Astrocyte (in vitro differentiated cells and primary cell): ENCODE results near the gene TFIP11. TPM values are rescaled to one million over a fixed set of nuclear protein-coding genes. Genes with fewer than 3 reads are reported as not detected.

Source experiments
- DNase-seq: peaks from one replicate; pipeline ENCODE4 v3.0.0-alpha.2; 2010; ENCODE audit warnings: low read depth
- FAIRE-seq: peaks from 2 replicates; lab custom pipeline; 2011; peaks lifted over from hg19 to GRCh38; lab: Jason Lieb, UNC
- H2AFZ ChIP-seq: 2 replicates; pipeline ENCODE4 v1.6.0; 2012; ENCODE audit warnings: low read depth, low read length, inconsistent platforms
- H3K27ac ChIP-seq: 2 replicates; pipeline ENCODE4 v1.5.1; 2011; ENCODE audit warnings: low read depth, low read length, inconsistent platforms
- H3K27me3 ChIP-seq: 2 replicates; pipeline ENCODE4 v1.6.0; 2011; ENCODE audit warnings: low read length, inconsistent platforms; ENCODE audit not compliant: insufficient read depth
- H3K36me3 ChIP-seq: 2 replicates; pipeline ENCODE4 v1.5.1; 2011; ENCODE audit warnings: low read length, inconsistent platforms; ENCODE audit not compliant: insufficient read depth
- H3K4me1 ChIP-seq: 2 replicates; pipeline ENCODE4 v1.5.1; 2011; ENCODE audit warnings: low read length, inconsistent platforms; ENCODE audit not compliant: insufficient read depth
- H3K4me2 ChIP-seq: 2 replicates; pipeline ENCODE4 v1.6.0; 2012; ENCODE audit warnings: low read length, inconsistent platforms
- H3K4me3 ChIP-seq: 2 replicates; pipeline ENCODE4 v1.5.1; 2011; ENCODE audit warnings: low read depth, mild to moderate bottlenecking, low read length, inconsistent platforms; ENCODE audit not compliant: insufficient read depth
- H3K79me2 ChIP-seq: 2 replicates; pipeline ENCODE4 v1.6.0; 2012; ENCODE audit warnings: mild to moderate bottlenecking, low read length, inconsistent platforms; ENCODE audit not compliant: insufficient read depth
- H3K9ac ChIP-seq: 2 replicates; pipeline ENCODE4 v1.6.0; 2012; ENCODE audit warnings: mild to moderate bottlenecking, low read length, inconsistent platforms
- H3K9me3 ChIP-seq: 2 replicates; pipeline ENCODE4 v1.5.1; 2012; ENCODE audit warnings: low read depth, mild to moderate bottlenecking, low read length, inconsistent platforms; ENCODE audit not compliant: insufficient read depth
- H4K20me1 ChIP-seq: 2 replicates; pipeline ENCODE4 v1.6.0; 2012; ENCODE audit warnings: low read length, inconsistent platforms; ENCODE audit not compliant: insufficient read depth
- H3K27ac Mint-ChIP-seq: one replicate; pipeline ENCODE4 v1.8.0; 2021; ENCODE audit warnings: mild to moderate bottlenecking, mixed read lengths; ENCODE audit not compliant: unreplicated experiment
- H3K27me3 Mint-ChIP-seq: one replicate; pipeline ENCODE4 v1.8.0; 2021; ENCODE audit warnings: low read depth, mixed read lengths; ENCODE audit not compliant: unreplicated experiment
- H3K36me3 Mint-ChIP-seq: one replicate; pipeline ENCODE4 v1.8.0; 2021; ENCODE audit warnings: low read depth, mixed read lengths; ENCODE audit not compliant: unreplicated experiment
- H3K4me1 Mint-ChIP-seq: one replicate; pipeline ENCODE4 v1.8.0; 2021; ENCODE audit warnings: low read depth, mixed read lengths; ENCODE audit not compliant: unreplicated experiment
- H3K4me3 Mint-ChIP-seq: one replicate; pipeline ENCODE4 v1.8.0; 2021; ENCODE audit warnings: mild to moderate bottlenecking, moderate library complexity, mixed read lengths; ENCODE audit not compliant: unreplicated experiment
- H3K9me3 Mint-ChIP-seq: one replicate; pipeline ENCODE4 v1.8.0; 2021; ENCODE audit warnings: mild to moderate bottlenecking, mixed read lengths; ENCODE audit not compliant: unreplicated experiment
- EZH2 ChIP-seq: IDR thresholded peaks from 2 replicates; pipeline ENCODE4 v1.6.1; 2012; ENCODE audit warnings: mild to moderate bottlenecking, low read length, inconsistent platforms; ENCODE audit not compliant: insufficient read depth
- total RNA-seq: library from RNA; stranded (reverse); gene quantifications from 2 replicates; pipeline ENCODE4 v1.2.1, GENCODE V29; 2021
- TF ChIP-seq, protein P1 (sequence below): IDR thresholded peaks from 2 replicates; pipeline ENCODE4 v1.5.1; 2011; ENCODE audit warnings: low read depth, mild to moderate bottlenecking, inconsistent platforms, low read length, moderate library complexity; ENCODE audit not compliant: insufficient read depth

TFIP11 gene
- total RNA-seq, 1 donor from 2014 or later = 36.9 TPM

DNA sequence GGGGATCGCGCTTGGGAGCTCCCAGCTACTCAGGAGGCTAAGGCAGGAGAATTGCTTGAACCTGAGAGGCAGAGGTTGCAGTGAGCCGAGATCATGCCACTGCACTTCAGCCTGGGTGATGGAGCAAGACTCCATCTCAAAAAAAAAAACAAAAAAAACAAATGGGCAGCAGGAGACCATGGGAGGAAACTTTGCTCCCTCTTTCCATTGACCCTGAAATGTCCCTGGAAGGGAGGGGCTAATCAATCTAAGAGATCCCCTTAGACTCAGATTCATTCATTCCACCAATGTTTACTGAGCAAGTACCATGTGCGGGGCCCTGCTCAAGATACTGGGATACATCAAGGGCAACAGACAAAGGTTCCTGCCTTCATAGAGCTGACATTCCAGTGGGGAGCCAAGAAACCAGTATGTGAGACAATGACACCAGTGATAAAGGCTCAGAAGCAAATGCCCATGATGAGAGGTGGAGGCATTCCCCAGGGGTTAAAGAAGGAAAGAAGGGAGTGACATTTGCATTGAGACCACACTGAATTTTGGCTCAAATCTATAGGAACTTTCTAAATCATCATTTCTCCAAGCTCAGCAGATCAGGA, 37.7 kb upstream of the TFIP11 start:
- DNase-seq (no peak), FAIRE-seq (no peak)
- H3K27ac Mint-ChIP-seq = peak overlapping the region; percentile 98
- peaks cover 40% of the 10 kb centered on the region for H3K4me1 ChIP-seq
- no peaks in the 10 kb centered on the region for H3K27me3 Mint-ChIP-seq
- H2AFZ ChIP-seq = no peak overlapping the region
- H3K9me3 Mint-ChIP-seq = peaks cover 1% of the 10 kb centered on the region
- TF ChIP-seq, protein P1, sequence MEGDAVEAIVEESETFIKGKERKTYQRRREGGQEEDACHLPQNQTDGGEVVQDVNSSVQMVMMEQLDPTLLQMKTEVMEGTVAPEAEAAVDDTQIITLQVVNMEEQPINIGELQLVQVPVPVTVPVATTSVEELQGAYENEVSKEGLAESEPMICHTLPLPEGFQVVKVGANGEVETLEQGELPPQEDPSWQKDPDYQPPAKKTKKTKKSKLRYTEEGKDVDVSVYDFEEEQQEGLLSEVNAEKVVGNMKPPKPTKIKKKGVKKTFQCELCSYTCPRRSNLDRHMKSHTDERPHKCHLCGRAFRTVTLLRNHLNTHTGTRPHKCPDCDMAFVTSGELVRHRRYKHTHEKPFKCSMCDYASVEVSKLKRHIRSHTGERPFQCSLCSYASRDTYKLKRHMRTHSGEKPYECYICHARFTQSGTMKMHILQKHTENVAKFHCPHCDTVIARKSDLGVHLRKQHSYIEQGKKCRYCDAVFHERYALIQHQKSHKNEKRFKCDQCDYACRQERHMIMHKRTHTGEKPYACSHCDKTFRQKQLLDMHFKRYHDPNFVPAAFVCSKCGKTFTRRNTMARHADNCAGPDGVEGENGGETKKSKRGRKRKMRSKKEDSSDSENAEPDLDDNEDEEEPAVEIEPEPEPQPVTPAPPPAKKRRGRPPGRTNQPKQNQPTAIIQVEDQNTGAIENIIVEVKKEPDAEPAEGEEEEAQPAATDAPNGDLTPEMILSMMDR = no peak
- no peak for TF ChIP-seq EZH2
- no peaks in the 10 kb centered on the region for H3K27me3 ChIP-seq
- peak overlapping the region; percentile 96 for H3K27ac ChIP-seq
- peaks cover 49% of the 10 kb centered on the region for H3K4me1 Mint-ChIP-seq
- peak overlapping the region; percentile 82 for H3K9ac ChIP-seq
- H3K4me3 ChIP-seq = no peak overlapping the region
- peaks cover 51% of the 10 kb centered on the region for H3K79me2 ChIP-seq
- no peaks in the 10 kb centered on the region for H3K9me3 ChIP-seq
- H3K36me3 Mint-ChIP-seq = peaks cover 15% of the 10 kb centered on the region
- H3K36me3 ChIP-seq = no peaks in the 10 kb centered on the region
- peaks cover 16% of the 10 kb centered on the region for H4K20me1 ChIP-seq
- H3K4me3 Mint-ChIP-seq = peak overlapping the region; percentile 3
- peak overlapping the region; percentile 68 for H3K4me2 ChIP-seq

DNA sequence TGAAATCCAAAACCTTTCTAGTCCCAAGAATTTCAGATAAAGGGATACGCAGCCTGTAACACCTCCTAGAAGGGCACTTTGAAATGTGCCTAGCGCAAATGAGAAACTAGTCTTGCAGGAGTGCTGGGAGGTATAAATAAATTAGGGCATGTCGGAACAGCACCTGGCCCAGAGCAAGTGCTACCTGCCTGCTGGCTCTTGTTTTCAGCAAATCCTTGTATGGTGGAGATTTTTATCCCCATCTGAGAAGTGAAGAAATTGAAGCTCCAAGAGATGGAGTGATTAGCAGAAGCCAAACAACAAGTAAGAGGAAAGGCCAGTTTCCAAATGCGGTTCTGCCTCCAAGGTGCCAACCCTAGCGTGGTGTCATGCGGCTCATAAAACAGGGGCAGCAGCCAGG, 36.7 kb upstream of the TFIP11 start:
- no peak for FAIRE-seq
- peaks cover 50% of the 10 kb centered on the region for H3K4me1 Mint-ChIP-seq
- no peak overlapping the region for H3K4me2 ChIP-seq
- H4K20me1 ChIP-seq = peaks cover 26% of the 10 kb centered on the region
- no peaks in the 10 kb centered on the region for H3K36me3 ChIP-seq
- no peaks in the 10 kb centered on the region for H3K27me3 ChIP-seq
- H3K36me3 Mint-ChIP-seq = peaks cover 15% of the 10 kb centered on the region
- peak overlapping the region; percentile 77 for H3K27ac Mint-ChIP-seq
- peaks cover 51% of the 10 kb centered on the region for H3K79me2 ChIP-seq
- H3K9me3 ChIP-seq = no peaks in the 10 kb centered on the region
- peaks cover 1% of the 10 kb centered on the region for H3K9me3 Mint-ChIP-seq
- no peak for DNase-seq
- H2AFZ ChIP-seq = no peak overlapping the region
- H3K27me3 Mint-ChIP-seq = no peaks in the 10 kb centered on the region
- no peak overlapping the region for H3K4me3 Mint-ChIP-seq
- TF ChIP-seq EZH2 = no peak
- TF ChIP-seq, protein P1 = no peak
- H3K4me3 ChIP-seq = no peak overlapping the region
- peaks cover 36% of the 10 kb centered on the region for H3K4me1 ChIP-seq
- no peak overlapping the region for H3K27ac ChIP-seq
- H3K9ac ChIP-seq = no peak overlapping the region

DNA sequence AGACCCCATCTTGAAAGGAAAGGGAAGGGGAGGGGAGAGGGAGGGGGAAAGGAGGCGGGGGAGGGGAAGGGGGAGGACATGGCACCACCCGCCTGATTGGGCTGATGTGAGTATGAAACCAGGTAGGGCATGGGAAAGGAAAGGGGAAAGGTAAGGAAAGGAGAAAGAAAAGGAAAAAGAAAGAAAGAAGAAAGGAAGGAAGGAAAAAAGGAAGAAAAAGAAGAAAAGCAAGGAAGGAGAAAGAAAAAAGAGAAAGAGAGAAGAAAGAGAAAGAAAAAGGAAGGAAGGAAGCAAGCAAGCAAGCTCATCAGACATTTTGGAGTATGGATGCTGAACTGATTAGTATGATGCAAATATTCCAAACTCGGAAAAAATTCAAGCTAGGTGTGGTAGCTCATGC, 36.0 kb upstream of the TFIP11 start:
- no peak overlapping the region for H3K27ac ChIP-seq
- peaks cover 26% of the 10 kb centered on the region for H4K20me1 ChIP-seq
- H3K9me3 Mint-ChIP-seq = peaks cover 1% of the 10 kb centered on the region
- no peak overlapping the region for H3K4me2 ChIP-seq
- peaks cover 33% of the 10 kb centered on the region for H3K4me1 ChIP-seq
- H3K4me1 Mint-ChIP-seq = peaks cover 44% of the 10 kb centered on the region
- H3K4me3 Mint-ChIP-seq = no peak overlapping the region
- no peak overlapping the region for H3K27ac Mint-ChIP-seq
- DNase-seq = no peak
- H3K4me3 ChIP-seq = no peak overlapping the region
- H3K36me3 Mint-ChIP-seq = peaks cover 15% of the 10 kb centered on the region
- H3K9ac ChIP-seq = no peak overlapping the region
- H3K27me3 Mint-ChIP-seq = no peaks in the 10 kb centered on the region
- H3K27me3 ChIP-seq = no peaks in the 10 kb centered on the region
- TF ChIP-seq, protein P1 = no peak
- TF ChIP-seq EZH2 = no peak
- no peaks in the 10 kb centered on the region for H3K9me3 ChIP-seq
- H3K36me3 ChIP-seq = no peaks in the 10 kb centered on the region
- no peak overlapping the region for H2AFZ ChIP-seq
- no peak for FAIRE-seq
- peaks cover 46% of the 10 kb centered on the region for H3K79me2 ChIP-seq
